ENCODE results near the gene NME4.
"Not testable (repeated sequence)": the region's sequence is repeated elsewhere in the genome, so short reads cannot be mapped to it uniquely, and the experiment has no call there.

NME4 gene

DNA sequence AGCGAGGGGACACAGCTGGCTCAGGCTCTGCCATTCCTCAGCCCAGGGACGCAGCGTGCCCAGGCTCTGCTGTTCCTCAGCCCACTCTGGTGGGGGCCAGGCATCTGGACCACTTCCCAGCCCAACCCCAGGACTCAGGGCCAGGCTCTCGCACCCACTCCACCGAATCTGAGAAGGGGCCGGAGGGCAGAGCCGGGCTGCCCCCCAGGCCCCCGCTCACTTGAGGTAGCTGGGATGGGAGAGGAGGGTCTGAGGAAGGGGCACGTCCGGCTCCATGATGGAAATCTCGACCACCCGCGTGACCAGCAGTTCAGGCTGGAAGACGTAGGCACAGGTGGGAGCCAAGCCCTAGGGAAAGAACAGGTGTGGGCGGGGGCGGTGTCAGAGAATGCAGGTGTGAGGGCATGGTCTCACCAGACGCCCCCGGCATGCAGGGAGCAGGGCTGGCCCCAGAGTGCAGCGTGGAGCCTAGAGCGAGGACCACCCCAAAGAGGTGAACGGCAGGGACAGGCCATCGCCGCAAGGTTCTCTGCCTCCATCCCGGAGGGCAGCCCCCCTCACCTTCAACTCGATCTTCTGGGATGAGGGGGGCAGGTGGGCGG lies 20.1 kb upstream of the NME4 start:
- DNase-seq (ENCODE audit: low read depth, low spot score) = no peak

- no peak for DNase-seq (ENCODE audit: low read depth, low spot score)
These were observed 19.5 kb upstream of the NME4 start for GRCh38 chr16:377419-377951.

GRCh38 chr16:378113-378820 lies 18.7 kb upstream of the NME4 start:
- not testable (repeated sequence) for DNase-seq (ENCODE audit: low read depth, low spot score)

GRCh38 chr16:378821-379182 lies 18.2 kb upstream of the NME4 start:
- DNase-seq (ENCODE audit: low read depth, low spot score) = no peak

- DNase-seq (ENCODE audit: low read depth, low spot score) = no peak
These were observed 17.6 kb upstream of the NME4 start for GRCh38 chr16:379183-379960.

DNA sequence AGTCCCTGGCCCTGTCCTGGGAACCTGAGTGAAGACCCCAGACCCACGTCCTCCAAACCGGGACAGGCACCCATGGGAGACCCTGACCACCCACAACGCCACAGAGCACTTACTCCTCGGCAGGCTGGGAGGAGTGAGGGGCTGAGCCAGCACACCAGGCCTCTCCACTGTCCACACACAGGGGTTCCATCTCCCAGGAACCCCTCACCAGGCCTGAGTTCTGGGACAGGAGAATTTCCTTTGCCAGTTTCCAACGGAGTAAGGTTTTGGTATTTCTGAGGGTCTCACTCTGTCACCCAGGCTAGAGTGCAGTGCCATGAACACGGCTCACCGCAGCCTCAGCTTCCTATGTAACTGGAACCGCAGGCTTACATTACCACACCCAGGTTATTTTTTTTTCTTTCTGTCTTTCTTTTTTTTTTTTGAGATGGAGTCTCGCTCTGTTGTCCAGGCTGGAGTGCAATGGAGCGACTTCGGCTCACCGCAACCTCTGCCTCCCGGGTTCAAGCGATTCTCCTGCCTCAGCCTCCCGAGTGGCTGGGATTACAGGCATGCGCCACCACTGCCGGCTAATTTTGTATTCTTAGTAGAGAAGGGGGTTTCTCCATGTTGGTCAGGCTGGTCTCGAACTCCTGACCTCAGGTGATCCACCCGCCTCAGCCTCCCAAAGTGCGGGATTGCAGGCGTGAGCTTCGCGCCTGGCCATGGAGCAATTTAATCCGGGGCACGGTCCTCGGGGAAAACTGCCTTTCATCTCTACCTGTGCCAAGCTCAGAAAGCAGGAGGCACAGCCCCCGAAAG lies 16.8 kb upstream of the NME4 start:
- DNase-seq (ENCODE audit: low read depth, low spot score) = no peak

DNA sequence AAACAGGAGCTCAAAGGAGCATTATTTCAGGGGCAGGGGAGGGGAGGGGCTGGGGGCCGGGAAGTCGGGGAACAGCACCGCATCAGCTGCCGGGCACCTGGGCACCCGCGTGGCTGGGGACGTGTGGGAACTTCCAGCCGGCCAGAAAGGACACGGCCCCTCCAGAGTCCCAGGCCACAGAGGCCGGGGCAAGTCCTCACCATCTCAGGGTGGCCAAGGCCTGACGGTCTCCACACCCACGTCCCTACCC lies 16.3 kb upstream of the NME4 start:
- DNase-seq (ENCODE audit: low read depth, low spot score) = no peak

- no peak for DNase-seq (ENCODE audit: low read depth, low spot score)
These were observed 15.8 kb upstream of the NME4 start for GRCh38 chr16:381012-381788.

GRCh38 chr16:381789-382717 lies 14.9 kb upstream of the NME4 start, which contains the start of gene PGAP6:
Gene PGAP6, minus strand, starts transcription at chr16:381978. Its CDS starts 157 bp downstream, at chr16:381821.
- DNase-seq (ENCODE audit: low read depth, low spot score) = peak; percentile 44

- DNase-seq (ENCODE audit: low read depth, low spot score) = no peak
These were observed 13.5 kb upstream of the NME4 start for GRCh38 chr16:383326-384051.

GRCh38 chr16:386641-387156 lies 10.3 kb upstream of the NME4 start:
- no peak for DNase-seq (ENCODE audit: low read depth, low spot score)

DNA sequence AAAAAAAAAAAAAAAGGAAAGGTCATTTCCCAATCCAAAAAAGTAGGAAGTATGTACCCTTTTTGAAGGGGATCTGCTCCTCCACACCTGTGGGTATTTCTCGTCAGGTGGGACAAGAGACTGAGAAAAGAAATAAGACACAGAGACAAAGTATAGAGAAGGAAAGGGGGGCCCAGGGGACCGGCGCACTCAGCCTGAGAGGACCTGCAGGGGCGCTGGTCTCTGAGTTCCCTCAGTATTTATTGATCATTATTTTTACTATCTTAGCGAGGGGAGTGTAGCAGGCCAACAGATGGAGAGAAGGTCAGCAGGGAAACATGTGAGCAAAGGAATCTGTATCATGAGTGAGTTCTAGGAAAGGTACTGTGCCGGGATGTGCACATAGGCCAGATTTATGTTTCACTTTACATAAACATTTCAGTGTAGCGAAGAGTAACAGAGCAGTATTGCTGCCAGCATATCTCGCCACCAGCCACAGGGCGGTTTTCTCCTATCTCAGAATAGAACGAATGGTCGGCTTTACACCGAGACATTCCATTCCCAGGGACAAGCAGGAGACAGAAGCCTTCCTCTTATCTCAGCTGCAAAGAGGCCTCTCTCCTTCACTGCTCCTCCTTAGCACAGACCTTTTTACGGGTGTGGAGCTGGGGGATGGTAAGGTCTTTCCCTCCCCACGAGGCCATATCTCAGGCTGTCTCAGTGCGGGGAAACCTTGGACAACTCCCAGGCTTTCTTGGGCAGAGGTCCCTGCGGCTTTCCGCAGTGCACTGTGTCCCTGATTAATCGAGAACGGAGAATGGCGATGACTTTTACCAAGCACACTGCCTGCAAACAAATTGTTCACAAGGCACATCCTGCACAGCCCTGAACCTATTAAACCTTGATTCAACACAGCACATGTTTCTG lies 9.0 kb upstream of the NME4 start:
- not testable (repeated sequence) for DNase-seq (ENCODE audit: low read depth, low spot score)

DNA sequence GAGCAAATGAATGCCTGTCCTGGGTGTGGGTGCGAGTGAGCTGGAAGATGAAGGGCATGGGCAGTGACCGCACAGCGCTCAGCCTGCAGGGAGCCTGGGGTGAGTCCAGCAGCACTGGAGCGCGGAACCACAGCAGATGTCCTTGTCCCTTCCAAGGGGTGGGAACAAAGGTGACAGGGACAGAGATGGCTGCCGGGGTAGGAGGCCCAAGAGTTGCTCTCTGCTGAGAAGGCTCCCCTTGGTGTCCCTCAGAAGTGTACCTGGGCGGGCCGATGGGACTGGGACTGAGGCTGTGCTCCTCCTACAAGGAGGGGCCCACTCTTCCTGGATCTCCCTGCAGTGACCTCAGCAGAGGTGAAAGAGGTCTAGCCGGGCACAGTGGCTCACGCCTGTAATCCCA lies 7.6 kb upstream of the NME4 start:
- DNase-seq (ENCODE audit: low read depth, low spot score) = no peak

DNA sequence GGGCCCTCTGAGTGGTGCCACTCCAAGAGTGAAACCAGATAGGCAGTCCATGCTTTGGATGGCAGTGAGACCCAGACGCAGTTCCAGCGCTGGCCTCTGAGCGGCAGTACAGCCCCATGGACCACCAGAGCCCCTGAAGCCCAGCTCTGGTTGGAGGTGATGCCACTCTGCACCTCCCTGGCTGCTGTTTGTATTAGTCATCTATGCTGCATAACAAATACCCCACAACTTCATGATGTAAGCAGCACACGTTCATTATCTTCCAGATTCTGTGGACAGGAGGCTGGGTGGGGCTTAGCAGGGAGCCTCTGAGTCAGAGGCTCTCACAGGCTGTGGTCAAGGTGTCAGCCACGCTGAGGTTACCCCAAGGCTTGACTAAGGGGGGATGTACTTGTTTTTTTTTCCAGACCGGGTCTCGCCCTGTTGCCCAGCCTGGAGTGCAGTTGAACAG lies 5.1 kb upstream of the NME4 start:
- peak; percentile 39 for DNase-seq (ENCODE audit: low read depth, low spot score)

DNA sequence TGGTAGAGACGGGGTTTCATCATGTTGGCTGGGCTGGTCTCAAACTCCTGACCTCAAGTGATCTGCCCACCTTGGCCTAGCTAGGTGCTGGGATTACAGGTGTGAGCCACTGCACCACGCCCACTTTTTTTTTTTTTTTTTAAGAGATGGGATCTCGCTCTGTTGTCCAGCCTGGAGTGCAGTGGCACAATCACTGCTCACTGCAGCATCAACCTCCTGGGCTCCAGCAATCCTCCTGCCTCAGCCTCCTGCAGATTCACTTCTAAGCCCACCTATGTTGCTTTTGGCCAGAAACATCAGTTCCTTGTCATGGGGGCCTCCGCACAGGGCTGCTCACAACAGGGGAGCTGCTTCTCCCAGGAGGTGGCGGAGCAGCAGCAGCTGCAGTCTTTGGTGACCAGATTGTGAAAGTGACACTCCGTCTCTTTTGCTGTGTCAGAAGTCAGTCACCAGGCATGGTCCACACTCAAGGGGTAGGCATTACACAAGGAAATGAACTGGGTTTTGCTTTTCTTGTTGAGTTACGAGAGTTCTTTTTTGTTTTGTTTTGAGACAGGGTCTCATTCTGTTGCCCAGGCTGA lies 4.5 kb upstream of the NME4 start:
- no peak for DNase-seq (ENCODE audit: low read depth, low spot score)

DNA sequence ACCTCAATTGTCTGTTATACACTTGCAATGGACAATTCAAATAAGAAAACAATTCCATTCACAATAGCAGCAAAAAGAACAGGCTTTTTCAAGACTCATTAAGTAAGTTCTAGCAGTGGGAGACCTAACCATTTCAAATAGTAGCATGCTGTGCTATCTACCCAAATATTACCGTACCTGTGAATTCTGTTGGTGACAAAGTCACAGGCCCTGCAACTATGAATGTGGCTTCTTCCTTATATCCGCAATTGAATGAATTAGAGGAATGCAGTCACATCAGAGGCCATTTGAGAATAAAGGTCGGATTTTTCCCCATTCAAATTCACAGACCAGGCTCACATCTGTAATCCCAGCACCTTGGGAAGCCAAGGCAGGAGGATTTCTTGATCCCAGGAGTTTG lies 800 bp upstream of the NME4 start:
- no peak for DNase-seq (ENCODE audit: low read depth, low spot score)

DNA sequence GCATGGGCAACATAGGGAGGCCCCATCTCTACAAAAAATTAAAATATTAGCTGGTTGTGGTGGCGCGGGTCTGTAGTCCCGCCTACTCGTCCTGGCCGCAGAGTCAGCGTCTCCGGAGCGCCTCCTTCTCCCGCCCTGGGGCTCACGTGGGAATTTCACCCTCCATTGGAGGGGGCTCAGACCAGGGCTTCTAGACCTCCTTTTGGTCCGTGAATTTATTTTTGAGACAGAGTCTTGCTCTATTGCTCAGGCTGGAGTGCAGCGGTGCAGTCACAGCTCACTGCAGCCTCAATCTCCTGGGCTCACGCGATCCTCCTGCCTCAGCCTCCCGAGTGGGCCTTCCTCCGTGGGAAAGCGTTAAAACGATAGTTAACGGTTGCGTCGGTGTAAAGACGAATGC lies 394 bp upstream of the NME4 start:
- no peak for DNase-seq (ENCODE audit: low read depth, low spot score)

All from activated CD4-positive, CD25-positive, alpha-beta regulatory T cell treated with anti-CD3 and anti-CD28 coated beads, Interleukin-2, amount 50 U/mL, for 16 hours (primary cell).